Measurements from ENCODE around the gene FHL2. TPM values are rescaled to one million over a fixed set of nuclear protein-coding genes. Genes with fewer than 3 reads are reported as not detected.

Gene FHL2
- total and polyA plus RNA-seq, 2 of the 13 experiments (the other 11 are each of a cell fraction or from before 2014, with no cell fraction given): 1.9 to 74.8 TPM

DNA sequence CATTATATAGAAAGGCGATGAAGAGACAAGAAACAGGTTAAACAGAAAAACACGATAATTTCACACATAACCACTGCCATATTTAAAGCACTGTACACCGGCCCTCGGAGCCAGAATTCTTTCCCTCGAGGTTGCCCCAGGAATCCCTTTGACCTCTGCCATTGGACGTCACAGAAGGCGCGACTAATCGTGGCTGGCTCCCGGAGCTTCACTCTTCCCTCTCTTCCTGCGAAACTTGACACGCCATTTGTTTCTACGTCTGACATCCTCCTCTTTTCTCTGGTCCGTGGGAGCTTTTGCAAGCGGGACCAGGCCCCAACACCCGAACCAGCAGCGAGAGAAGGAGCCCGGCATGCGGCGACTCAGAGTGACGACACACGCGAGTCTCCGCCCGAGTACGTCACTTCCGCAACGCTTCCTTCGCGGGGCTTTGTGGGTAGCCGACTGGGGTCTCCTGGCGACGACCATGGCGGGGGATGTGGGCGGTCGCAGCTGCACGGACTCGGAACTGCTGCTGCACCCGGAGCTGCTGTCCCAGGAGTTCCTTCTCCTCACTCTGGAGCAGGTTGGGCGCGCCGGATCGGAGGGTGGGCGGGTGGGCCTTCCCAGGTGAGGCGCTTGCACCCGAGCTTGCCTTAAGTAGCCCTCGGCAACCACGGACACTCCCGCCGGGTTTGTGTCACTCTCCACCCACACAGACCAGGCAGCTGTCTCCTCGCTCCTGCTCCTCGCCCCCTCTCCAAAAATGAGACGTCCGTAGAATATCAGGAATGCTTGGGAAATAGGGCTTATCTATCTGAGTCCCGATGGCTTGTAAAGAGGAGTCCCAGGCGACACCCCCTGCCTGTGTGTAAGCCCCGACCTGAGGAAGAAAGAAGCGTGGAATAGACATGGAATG is 61.5 kb downstream of the FHL2 start, which contains the start of gene C2orf49 (continued):
- TF ChIP-seq, protein P1, sequence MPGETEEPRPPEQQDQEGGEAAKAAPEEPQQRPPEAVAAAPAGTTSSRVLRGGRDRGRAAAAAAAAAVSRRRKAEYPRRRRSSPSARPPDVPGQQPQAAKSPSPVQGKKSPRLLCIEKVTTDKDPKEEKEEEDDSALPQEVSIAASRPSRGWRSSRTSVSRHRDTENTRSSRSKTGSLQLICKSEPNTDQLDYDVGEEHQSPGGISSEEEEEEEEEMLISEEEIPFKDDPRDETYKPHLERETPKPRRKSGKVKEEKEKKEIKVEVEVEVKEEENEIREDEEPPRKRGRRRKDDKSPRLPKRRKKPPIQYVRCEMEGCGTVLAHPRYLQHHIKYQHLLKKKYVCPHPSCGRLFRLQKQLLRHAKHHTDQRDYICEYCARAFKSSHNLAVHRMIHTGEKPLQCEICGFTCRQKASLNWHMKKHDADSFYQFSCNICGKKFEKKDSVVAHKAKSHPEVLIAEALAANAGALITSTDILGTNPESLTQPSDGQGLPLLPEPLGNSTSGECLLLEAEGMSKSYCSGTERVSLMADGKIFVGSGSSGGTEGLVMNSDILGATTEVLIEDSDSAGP (CRISPR knock-in tag; IDR thresholded peaks at IDR 0.05; ENCODE audit: borderline replicate concordance): peak; percentile 84; the same call in 1 of the 2 replicates
- TF ChIP-seq IKZF1 (IDR thresholded peaks at IDR 0.05) (no peak), ZNF326 (CRISPR knock-in tag; IDR thresholded peaks at IDR 0.05; ENCODE audit: borderline replicate concordance) (no peak), GLI4 (CRISPR knock-in tag; IDR thresholded peaks at IDR 0.05; ENCODE audit: borderline replicate concordance) (no peak), MIXL1 (CRISPR knock-in tag; IDR thresholded peaks at IDR 0.05) (no peak; the same call in 1 of the 2 replicates), PRMT3 (CRISPR knock-in tag; IDR thresholded peaks at IDR 0.05; ENCODE audit: borderline replicate concordance, low read depth) (peak; percentile 56; the same call in 1 of the 2 replicates), NFYC (CRISPR knock-in tag; IDR thresholded peaks at IDR 0.05) (peak; percentile 34; the same call in 1 of the 2 replicates), XRCC5 (optimal IDR thresholded peaks at IDR 0.05; ENCODE audit: low read length) (peak; percentile 50), ZBTB34 (CRISPR knock-in tag; IDR thresholded peaks at IDR 0.05) (peak; percentile 78; the same call in 1 of the 2 replicates), ZBTB1 (CRISPR knock-in tag; IDR thresholded peaks at IDR 0.05; ENCODE audit: borderline replicate concordance) (no peak), CERS6 (CRISPR knock-in tag; IDR thresholded peaks at IDR 0.05) (no peak), ATM (IDR thresholded peaks at IDR 0.05; ENCODE audit: borderline replicate concordance) (no peak), AFF4 (CRISPR knock-in tag; IDR thresholded peaks at IDR 0.05) (no peak)
- TF ChIP-seq, protein P2, sequence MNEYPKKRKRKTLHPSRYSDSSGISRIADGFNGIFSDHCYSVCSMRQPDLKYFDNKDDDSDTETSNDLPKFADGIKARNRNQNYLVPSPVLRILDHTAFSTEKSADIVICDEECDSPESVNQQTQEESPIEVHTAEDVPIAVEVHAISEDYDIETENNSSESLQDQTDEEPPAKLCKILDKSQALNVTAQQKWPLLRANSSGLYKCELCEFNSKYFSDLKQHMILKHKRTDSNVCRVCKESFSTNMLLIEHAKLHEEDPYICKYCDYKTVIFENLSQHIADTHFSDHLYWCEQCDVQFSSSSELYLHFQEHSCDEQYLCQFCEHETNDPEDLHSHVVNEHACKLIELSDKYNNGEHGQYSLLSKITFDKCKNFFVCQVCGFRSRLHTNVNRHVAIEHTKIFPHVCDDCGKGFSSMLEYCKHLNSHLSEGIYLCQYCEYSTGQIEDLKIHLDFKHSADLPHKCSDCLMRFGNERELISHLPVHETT (CRISPR knock-in tag; conservative IDR thresholded peaks at IDR 0.05): peak; percentile 75; the same call in 1 of the 2 replicates

Data from HepG2 (cell line).